GM10266 (cell line): ENCODE data around the gene CAMK1D.

Experiments used
- DNase-seq: peaks from one replicate; pipeline ENCODE4 v3.0.0; 2012; ENCODE audit errors: extremely low spot score
- CTCF ChIP-seq: IDR thresholded peaks from 2 replicates; pipeline ENCODE4 v1.5.1; 2012; ENCODE audit warnings: mild to moderate bottlenecking, low read depth; ENCODE audit not compliant: control insufficient read depth, insufficient read depth; ENCODE audit errors: missing control alignments

Gene CAMK1D

GRCh38 chr10:12835709-12836108, 486.4 kb downstream of the CAMK1D start:
- no peak for TF ChIP-seq CTCF
- DNase-seq, result no peak

DNA sequence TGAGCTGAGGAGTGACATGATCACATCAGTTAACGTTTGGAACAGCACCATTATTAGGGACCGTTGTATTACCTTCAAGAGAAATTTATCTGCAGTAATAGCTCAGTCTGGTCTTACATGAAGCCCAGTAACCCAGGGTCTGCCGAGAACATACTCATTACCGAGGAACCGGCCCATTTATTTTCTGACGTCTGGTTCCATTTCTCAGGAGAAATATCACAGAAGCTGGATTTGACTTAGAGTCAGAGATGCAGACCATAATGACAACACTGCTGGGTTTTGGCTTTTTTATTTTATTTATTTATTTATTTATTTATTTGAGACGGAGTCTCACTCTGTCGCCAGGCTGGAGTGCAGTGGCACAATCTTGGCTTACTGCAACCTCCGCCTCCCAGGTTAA, 489.0 kb downstream of the CAMK1D start:
- TF ChIP-seq CTCF, result no peak
- no peak for DNase-seq

- no peak for TF ChIP-seq CTCF
- no peak for DNase-seq
Observed at GRCh38 chr10:12838995-12839927, 489.9 kb downstream of the CAMK1D start.

- DNase-seq, result no peak
- TF ChIP-seq CTCF, result no peak
Observed at GRCh38 chr10:12839941-12840611, 490.7 kb downstream of the CAMK1D start.

GRCh38 chr10:12841426-12841825, 492.1 kb downstream of the CAMK1D start:
- TF ChIP-seq CTCF, result no peak
- DNase-seq, result no peak

DNA sequence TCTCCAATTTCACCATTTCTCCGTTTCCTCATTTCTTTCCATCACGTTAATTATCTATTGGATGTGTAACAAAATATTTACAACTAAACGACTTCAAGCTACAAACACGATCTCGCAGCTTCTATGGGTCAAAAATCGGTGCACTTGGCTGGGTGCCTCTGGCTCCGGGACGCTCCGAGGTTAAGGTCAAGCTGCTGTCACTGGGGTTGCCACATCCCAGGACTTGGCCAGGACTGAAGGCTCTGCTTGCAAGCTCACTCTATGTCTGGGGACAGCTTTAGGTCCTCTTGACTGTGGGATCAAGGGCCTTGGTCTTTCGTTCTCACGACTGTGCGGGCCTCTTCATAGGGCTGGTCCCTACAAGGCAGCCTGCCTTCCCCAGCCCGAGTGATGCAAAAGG, 492.5 kb downstream of the CAMK1D start:
- DNase-seq, result no peak
- TF ChIP-seq CTCF, result no peak

DNA sequence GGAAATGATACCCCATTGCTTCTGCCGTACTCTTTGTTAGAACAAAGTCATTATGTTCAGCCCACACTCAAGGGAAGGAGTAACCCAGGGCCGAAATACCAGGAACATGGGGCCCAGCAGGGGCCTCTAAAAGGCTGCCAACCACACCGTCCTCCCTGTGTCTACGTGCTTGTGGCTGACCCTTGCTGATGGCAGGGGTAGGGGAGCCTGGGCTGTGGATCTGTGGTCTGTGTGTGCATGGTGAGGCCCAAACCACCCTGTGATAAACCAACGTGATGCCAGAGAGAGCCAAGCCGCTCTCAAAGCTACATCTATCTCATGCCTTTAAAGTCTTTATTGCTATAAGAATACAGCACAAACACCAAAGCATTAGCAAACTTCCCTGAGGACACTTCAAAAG, 493.0 kb downstream of the CAMK1D start:
- no peak for DNase-seq
- no peak for TF ChIP-seq CTCF
